ENCODE data around the gene FOXN3.

GRCh38 chr14:89245802-89246201 lies 171.2 kb downstream of the FOXN3 start:
- TF ChIP-seq POLR2A (IDR thresholded peaks at IDR 0.05; ENCODE audit: low read depth, low read length) (no peak), POLR2AphosphoS5 (IDR thresholded peaks at IDR 0.05; ENCODE audit: low read depth, low read length) (no peak)

All from GM12892 (cell line).